ENCODE measurements around the gene MMP2. TPM values are rescaled to one million over a fixed set of nuclear protein-coding genes. Genes with fewer than 3 reads are reported as not detected.

The MMP2 gene
- total and polyA plus RNA-seq, 2 experiments from 2014 or later = 128 to 196 TPM

- DNase-seq (ENCODE audit: low spot score) = no peak
- H3K4me1 ChIP-seq (ENCODE audit: insufficient read depth) = no peaks in the 10 kb centered on the region
- H3K9me2 ChIP-seq (replicated peaks; ENCODE audit: insufficient read depth) = no peaks in the 10 kb centered on the region
- no peak overlapping the region for H3K27ac ChIP-seq
- WGBS (ENCODE audit: low lambda C conversion rate, missing lambda C conversion rate) = 83% methylated on average over 4 of the region's 4 CpGs
- H4K20me1 ChIP-seq (ENCODE audit: insufficient read depth, poor library complexity, severe bottlenecking) = no peaks in the 10 kb centered on the region
- no peak overlapping the region for H3K4me3 ChIP-seq
- H3K9me3 ChIP-seq (ENCODE audit: low read depth) = no peaks in the 10 kb centered on the region
- no peaks in the 10 kb centered on the region for H3K27me3 ChIP-seq
- H3K36me3 ChIP-seq (replicated peaks; ENCODE audit: insufficient read depth, low read depth) = no peaks in the 10 kb centered on the region
- no peaks in the 10 kb centered on the region for H3K79me2 ChIP-seq
- TF ChIP-seq EZH2 (IDR thresholded peaks at IDR 0.05; ENCODE audit: borderline replicate concordance) = no peak
- no peak for TF ChIP-seq EZH2phosphoT487 (IDR thresholded peaks at IDR 0.05; ENCODE audit: low read depth, severe bottlenecking, unreplicated experiment)
- no peak for TF ChIP-seq CTCF (IDR thresholded peaks at IDR 0.05; ENCODE audit: poor library complexity)
- no peak overlapping the region for H2AFZ ChIP-seq
- H3K4me2 ChIP-seq = no peak overlapping the region
These were observed 45.0 kb upstream of the MMP2 start for GRCh38 chr16:55434000-55434399.

- no peak overlapping the region for H3K4me3 ChIP-seq
- H3K27me3 ChIP-seq = no peaks in the 10 kb centered on the region
- H4K20me1 ChIP-seq (ENCODE audit: insufficient read depth, poor library complexity, severe bottlenecking) = no peaks in the 10 kb centered on the region
These were observed 43.6 kb upstream of the MMP2 start for GRCh38 chr16:55435387-55435786.

GRCh38 chr16:55436587-55436986 is 42.4 kb upstream of the MMP2 start:
- Histone ChIP-seq H3K4me1 (ENCODE audit: insufficient read depth) (no peaks in the 10 kb centered on the region), H3K79me2 (no peaks in the 10 kb centered on the region), H4K20me1 (ENCODE audit: insufficient read depth, poor library complexity, severe bottlenecking) (no peaks in the 10 kb centered on the region), H3K27ac (no peak overlapping the region), H3K9me2 (replicated peaks; ENCODE audit: insufficient read depth) (no peaks in the 10 kb centered on the region), H3K4me2 (no peak overlapping the region), H3K36me3 (replicated peaks; ENCODE audit: insufficient read depth, low read depth) (no peaks in the 10 kb centered on the region), H3K27me3 (no peaks in the 10 kb centered on the region), H3K4me3 (no peak overlapping the region), H3K9me3 (ENCODE audit: low read depth) (no peaks in the 10 kb centered on the region), H2AFZ (no peak overlapping the region)
- TF ChIP-seq EZH2 (IDR thresholded peaks at IDR 0.05; ENCODE audit: borderline replicate concordance) = no peak
- TF ChIP-seq CTCF (IDR thresholded peaks at IDR 0.05; ENCODE audit: poor library complexity) = no peak
- no peak for TF ChIP-seq EZH2phosphoT487 (IDR thresholded peaks at IDR 0.05; ENCODE audit: low read depth, severe bottlenecking, unreplicated experiment)
- DNase-seq (ENCODE audit: low spot score) = no peak
- 87% methylated on average over 3 of the region's 3 CpGs for WGBS (ENCODE audit: low lambda C conversion rate, missing lambda C conversion rate)

More at GRCh38 chr16:55435387-55435786, 43.6 kb upstream of the MMP2 start:
- H3K79me2 ChIP-seq = no peaks in the 10 kb centered on the region
- H2AFZ ChIP-seq = no peak overlapping the region
- 32% methylated on average over 5 of the region's 5 CpGs for WGBS (ENCODE audit: low lambda C conversion rate, missing lambda C conversion rate)
- H3K4me1 ChIP-seq (ENCODE audit: insufficient read depth) = no peaks in the 10 kb centered on the region
- H3K9me3 ChIP-seq (ENCODE audit: low read depth) = no peaks in the 10 kb centered on the region
- H3K9me2 ChIP-seq (replicated peaks; ENCODE audit: insufficient read depth) = no peaks in the 10 kb centered on the region
- no peak for DNase-seq (ENCODE audit: low spot score)
- no peak overlapping the region for H3K27ac ChIP-seq
- TF ChIP-seq CTCF (IDR thresholded peaks at IDR 0.05; ENCODE audit: poor library complexity) (no peak), EZH2phosphoT487 (IDR thresholded peaks at IDR 0.05; ENCODE audit: low read depth, severe bottlenecking, unreplicated experiment) (no peak), EZH2 (IDR thresholded peaks at IDR 0.05; ENCODE audit: borderline replicate concordance) (no peak)
- no peaks in the 10 kb centered on the region for H3K36me3 ChIP-seq (replicated peaks; ENCODE audit: insufficient read depth, low read depth)
- H3K4me2 ChIP-seq = no peak overlapping the region

GRCh38 chr16:55437625-55438024 is 41.4 kb upstream of the MMP2 start:
- no peaks in the 10 kb centered on the region for H3K36me3 ChIP-seq (replicated peaks; ENCODE audit: insufficient read depth, low read depth)
- no peaks in the 10 kb centered on the region for H3K27me3 ChIP-seq
- WGBS (ENCODE audit: low lambda C conversion rate, missing lambda C conversion rate) = 72% methylated on average over 3 of the region's 3 CpGs
- H3K9me2 ChIP-seq (replicated peaks; ENCODE audit: insufficient read depth) = no peaks in the 10 kb centered on the region
- no peaks in the 10 kb centered on the region for H3K4me1 ChIP-seq (ENCODE audit: insufficient read depth)
- H3K27ac ChIP-seq = no peak overlapping the region
- no peaks in the 10 kb centered on the region for H3K9me3 ChIP-seq (ENCODE audit: low read depth)
- no peak for TF ChIP-seq EZH2phosphoT487 (IDR thresholded peaks at IDR 0.05; ENCODE audit: low read depth, severe bottlenecking, unreplicated experiment)
- no peak for TF ChIP-seq EZH2 (IDR thresholded peaks at IDR 0.05; ENCODE audit: borderline replicate concordance)
- no peak for TF ChIP-seq CTCF (IDR thresholded peaks at IDR 0.05; ENCODE audit: poor library complexity)
- H3K79me2 ChIP-seq = no peaks in the 10 kb centered on the region
- no peak overlapping the region for H2AFZ ChIP-seq
- no peak for DNase-seq (ENCODE audit: low spot score)
- no peaks in the 10 kb centered on the region for H4K20me1 ChIP-seq (ENCODE audit: insufficient read depth, poor library complexity, severe bottlenecking)
- no peak overlapping the region for H3K4me2 ChIP-seq
- H3K4me3 ChIP-seq = no peak overlapping the region
